Adipocyte (in vitro differentiated cells): ENCODE data around the gene ZDBF2.
"Not testable (repeated sequence)": the region's sequence is repeated elsewhere in the genome, so short reads cannot be mapped to it uniquely, and the experiment has no call there.

Experiments
- DNase-seq: peaks from one replicate; pipeline ENCODE4 v3.0.0-alpha.2; 2015; ENCODE audit warnings: low read depth
- H3K27me3 ChIP-seq: replicated peaks from 2 replicates; pipeline ENCODE4 v1.7.0; 2013; ENCODE audit warnings: mild to moderate bottlenecking, low read length, moderate library complexity; ENCODE audit not compliant: control insufficient read depth, insufficient read depth
- H3K36me3 ChIP-seq: 2 replicates; pipeline ENCODE4 v1.7.0; 2013; ENCODE audit warnings: low read length, mild to moderate bottlenecking, moderate library complexity; ENCODE audit not compliant: control insufficient read depth, insufficient read depth, severe bottlenecking
- H3K4me1 ChIP-seq: 2 replicates; pipeline ENCODE4 v1.7.0; 2013; ENCODE audit warnings: mild to moderate bottlenecking, low read length, moderate library complexity; ENCODE audit not compliant: control insufficient read depth, insufficient read depth
- H3K4me3 ChIP-seq: 2 replicates; pipeline ENCODE4 v1.7.0; 2013; ENCODE audit warnings: mild to moderate bottlenecking, low read length, moderate library complexity
- H3K9ac ChIP-seq: 2 replicates; pipeline ENCODE4 v1.7.0; 2013; ENCODE audit warnings: mild to moderate bottlenecking, low read length, moderate library complexity
- H3K9me3 ChIP-seq: 2 replicates; pipeline ENCODE4 v1.7.0; 2013; ENCODE audit warnings: mild to moderate bottlenecking, low read length, moderate library complexity; ENCODE audit not compliant: control insufficient read depth

Gene ZDBF2

DNA sequence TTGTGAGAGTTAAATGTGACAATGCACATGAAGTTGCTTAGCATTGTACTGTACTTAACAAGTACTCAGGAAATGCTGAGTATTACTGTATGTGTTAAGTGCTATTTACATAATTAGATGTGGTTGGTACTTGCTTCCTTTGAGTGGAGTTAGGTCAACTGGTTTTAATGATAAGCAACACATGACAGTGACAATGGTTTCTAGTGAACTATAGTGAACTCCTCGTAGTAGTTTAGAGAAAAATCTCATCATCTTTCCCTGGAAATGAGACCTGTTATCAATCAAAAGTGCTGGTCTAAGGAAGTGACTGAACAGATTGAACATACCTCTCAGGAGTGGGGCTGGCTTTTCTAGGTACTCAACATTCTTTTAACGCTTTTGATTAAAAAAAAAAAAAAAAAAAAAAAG is 29.2 kb upstream of the ZDBF2 start:
- Histone ChIP-seq H3K4me1 (no peaks in the 10 kb centered on the region), H3K9ac (no peak overlapping the region), H3K9me3 (no peaks in the 10 kb centered on the region), H3K4me3 (no peak overlapping the region), H3K27me3 (peaks cover 5% of the 10 kb centered on the region), H3K36me3 (no peaks in the 10 kb centered on the region)
- DNase-seq = no peak

DNA sequence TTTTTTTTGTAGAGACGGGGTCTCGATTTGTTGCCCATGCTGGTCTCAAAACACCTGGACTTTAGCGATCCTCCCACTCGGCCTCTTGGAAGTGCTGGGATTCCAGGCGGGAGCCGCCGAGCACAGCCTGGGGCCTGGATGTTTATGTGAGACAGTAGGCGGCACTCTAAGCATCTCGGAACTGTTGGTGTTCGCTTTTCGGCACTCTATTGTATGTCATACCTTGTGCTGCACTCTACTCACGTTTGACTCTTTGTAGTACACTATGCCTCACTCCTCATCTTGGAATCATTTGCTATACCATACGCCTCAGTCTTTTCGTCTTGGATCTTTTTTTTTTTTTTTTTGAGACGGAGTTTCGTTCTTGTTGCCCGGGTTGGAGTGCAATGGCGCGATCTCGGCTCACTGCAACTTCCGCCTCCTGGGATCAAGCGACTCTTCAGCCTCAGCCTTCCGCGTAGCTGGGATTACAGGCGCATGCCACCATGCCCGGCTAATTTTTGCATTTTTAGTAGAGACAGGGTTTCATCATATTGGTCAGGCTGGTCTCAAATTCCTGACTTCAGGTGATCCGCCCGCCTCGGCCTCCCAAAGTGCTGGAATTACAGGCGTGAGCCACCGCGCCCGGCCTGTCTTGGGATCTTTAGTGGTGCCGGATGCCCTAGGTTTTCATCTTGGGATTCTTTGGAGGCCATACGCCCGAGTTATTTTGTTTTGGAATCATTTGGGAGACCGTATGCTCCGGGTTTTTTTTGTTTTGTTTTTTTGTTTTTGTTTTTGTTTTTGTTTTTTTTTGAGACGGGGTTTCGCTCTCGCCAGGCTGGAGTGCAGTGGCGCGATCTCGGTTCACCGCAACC is 24.2 kb upstream of the ZDBF2 start:
- Histone ChIP-seq H3K9me3 (peaks cover 4% of the 10 kb centered on the region), H3K4me1 (no peaks in the 10 kb centered on the region), H3K36me3 (no peaks in the 10 kb centered on the region), H3K4me3 (peak overlapping the region; percentile 67), H3K27me3 (peaks cover 41% of the 10 kb centered on the region), H3K9ac (no peak overlapping the region)
- DNase-seq = peak; percentile 36

DNA sequence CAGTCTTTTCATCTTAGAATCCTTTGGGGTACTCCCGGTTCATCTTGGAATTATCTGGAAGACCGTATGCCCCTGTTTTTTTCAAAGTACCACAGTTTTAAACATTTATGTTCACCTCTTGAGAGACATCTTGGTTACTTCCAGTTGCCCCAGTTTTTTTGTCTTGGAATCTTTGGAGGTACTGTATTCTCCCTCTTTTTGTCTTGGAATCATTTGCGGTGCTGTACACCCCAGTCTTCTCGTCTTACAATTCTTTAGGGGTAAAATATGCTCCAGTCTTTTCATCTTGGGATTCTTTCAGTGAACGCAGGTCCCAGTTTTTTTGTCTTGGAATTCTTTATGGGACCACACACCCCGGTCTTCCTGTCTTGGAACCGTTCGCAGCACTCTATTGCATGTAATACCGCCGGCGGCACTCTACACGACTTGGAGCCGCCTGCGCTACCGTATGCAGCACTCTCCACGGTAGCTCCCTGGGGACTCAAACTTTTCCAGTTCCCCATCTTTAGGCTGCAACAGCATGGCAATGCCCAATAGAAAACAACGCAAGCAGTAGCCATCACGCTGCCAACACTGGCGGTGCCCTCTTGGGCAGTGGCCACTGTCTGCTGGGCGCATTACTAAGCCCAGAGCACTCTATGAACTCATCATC is 21.2 kb upstream of the ZDBF2 start:
- Histone ChIP-seq H3K36me3 (no peaks in the 10 kb centered on the region), H3K27me3 (peaks cover 58% of the 10 kb centered on the region)

DNA sequence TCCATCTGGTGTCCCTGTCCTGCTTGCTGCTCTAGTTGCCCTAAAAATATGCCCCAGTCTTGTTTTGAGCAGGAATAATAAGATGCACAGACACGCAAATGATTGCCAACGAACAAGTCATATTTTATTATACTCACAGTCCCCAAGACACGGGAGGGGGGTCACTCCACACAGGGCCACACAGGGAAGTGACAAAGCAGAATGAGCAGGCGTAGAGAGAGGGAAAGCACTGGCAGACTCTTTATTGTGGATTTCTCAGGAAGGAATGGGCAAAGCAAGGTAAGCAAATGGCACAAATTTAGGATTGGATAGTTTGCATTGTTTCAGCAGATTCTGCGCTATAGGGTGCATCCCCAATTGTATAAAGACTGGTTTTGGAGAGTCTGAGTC is 20.7 kb upstream of the ZDBF2 start:
- no peaks in the 10 kb centered on the region for H3K4me1 ChIP-seq
- peaks cover 4% of the 10 kb centered on the region for H3K9me3 ChIP-seq
- no peak overlapping the region for H3K4me3 ChIP-seq
- no peak for DNase-seq
- peaks cover 58% of the 10 kb centered on the region for H3K27me3 ChIP-seq
- no peak overlapping the region for H3K9ac ChIP-seq
- no peaks in the 10 kb centered on the region for H3K36me3 ChIP-seq

More for the DNA sequence above, 21.2 kb upstream of the ZDBF2 start:
- H3K4me1 ChIP-seq = no peaks in the 10 kb centered on the region
- H3K9me3 ChIP-seq = peaks cover 4% of the 10 kb centered on the region
- no peak for DNase-seq
- H3K9ac ChIP-seq = no peak overlapping the region
- H3K4me3 ChIP-seq = no peak overlapping the region

DNA sequence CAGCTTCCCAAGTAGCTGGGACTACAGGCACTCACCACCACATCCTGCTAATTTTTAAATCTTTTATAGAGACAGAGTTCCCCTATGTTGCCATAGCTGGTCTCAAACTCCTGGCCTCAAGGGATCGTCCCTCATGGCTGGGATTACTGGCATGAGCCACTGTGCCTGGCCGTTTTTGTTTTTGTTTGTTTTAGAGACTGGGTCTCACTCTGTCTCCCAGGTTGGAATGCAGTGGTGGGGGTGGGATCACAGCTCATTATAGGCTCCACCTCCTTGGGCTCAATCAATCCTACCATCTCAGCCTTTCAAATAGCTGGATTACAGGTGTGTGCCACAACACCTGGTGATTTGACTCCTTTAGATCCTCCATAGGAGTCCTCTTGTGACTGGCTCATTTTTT is 19.5 kb upstream of the ZDBF2 start:
- no peak for DNase-seq
- Histone ChIP-seq H3K36me3 (no peaks in the 10 kb centered on the region), H3K4me1 (no peaks in the 10 kb centered on the region), H3K9ac (no peak overlapping the region), H3K27me3 (peaks cover 66% of the 10 kb centered on the region), H3K9me3 (peaks cover 4% of the 10 kb centered on the region), H3K4me3 (no peak overlapping the region)

DNA sequence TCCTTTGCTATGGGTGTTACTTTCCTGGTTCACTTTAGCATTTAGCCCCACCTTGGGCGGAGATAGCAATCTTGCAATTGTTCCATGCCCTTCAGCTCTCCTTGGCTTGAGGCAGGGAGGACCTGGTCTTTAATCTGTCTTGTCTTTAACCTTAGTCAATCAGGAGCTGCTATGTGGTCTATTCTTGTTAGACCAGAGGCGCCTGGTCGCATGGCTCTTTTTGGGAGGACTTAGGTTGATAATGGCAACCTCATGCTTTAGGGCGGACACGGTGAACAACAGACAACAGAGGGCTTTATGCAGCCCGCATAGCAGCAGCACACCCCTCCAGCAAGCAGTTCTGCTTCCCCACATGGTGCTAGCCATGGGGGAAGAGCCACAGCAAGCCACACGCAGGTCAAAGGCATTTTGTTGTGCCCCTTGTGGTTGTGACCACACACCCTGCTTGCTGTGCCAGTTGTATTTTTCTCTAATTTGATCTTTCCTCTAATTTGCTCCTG is 17.7 kb upstream of the ZDBF2 start:
- Histone ChIP-seq H3K36me3 (no peaks in the 10 kb centered on the region), H3K9ac (no peak overlapping the region), H3K4me1 (no peaks in the 10 kb centered on the region), H3K4me3 (no peak overlapping the region), H3K27me3 (peaks cover 69% of the 10 kb centered on the region), H3K9me3 (peaks cover 2% of the 10 kb centered on the region)
- DNase-seq = no peak

DNA sequence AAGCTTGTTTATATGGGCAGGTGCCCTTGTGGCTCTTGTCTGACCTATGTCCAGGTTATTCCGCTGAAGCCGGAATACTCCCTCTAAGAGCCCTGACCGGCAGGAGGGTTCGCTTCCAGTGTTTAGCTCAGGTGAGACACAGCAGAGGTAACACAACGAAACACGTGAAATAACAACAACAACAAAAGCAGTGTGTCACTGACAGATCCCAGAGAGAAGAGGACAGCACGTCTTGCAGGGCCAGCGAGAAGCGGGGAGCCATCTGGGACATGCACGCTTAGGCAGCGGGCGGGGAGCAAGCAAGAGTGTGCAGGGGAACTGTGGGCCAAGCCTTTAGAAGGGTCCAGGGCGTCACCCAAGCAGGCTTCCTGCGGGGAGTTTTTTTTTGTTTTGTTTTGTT is 17.1 kb upstream of the ZDBF2 start:
- Histone ChIP-seq H3K9ac (no peak overlapping the region), H3K27me3 (peaks cover 68% of the 10 kb centered on the region), H3K36me3 (no peaks in the 10 kb centered on the region), H3K4me1 (no peaks in the 10 kb centered on the region), H3K9me3 (no peaks in the 10 kb centered on the region), H3K4me3 (no peak overlapping the region)
- no peak for DNase-seq

DNA sequence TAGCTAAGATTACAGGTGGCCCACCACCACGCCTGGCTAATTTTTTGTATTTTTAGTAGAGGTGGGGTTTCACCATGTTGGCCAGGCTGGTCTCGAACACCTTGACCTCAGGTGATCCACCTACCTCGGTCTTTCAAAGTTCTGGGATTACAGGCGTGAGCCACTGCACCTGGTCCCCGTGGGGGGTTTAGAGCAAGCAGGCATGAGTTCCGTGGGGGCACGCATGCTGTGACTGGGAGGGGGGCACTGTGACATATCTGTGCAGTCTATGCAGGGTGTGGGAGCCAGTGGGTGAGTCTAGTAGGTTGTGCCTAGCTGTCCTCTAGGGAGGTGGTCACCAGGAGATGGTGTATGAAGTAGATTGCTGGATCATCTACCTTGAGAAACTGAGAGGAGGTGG is 16.6 kb upstream of the ZDBF2 start:
- no peak overlapping the region for H3K9ac ChIP-seq
- no peaks in the 10 kb centered on the region for H3K36me3 ChIP-seq
- H3K4me3 ChIP-seq = no peak overlapping the region
- no peaks in the 10 kb centered on the region for H3K9me3 ChIP-seq
- DNase-seq = no peak
- H3K27me3 ChIP-seq = peaks cover 68% of the 10 kb centered on the region
- H3K4me1 ChIP-seq = no peaks in the 10 kb centered on the region

DNA sequence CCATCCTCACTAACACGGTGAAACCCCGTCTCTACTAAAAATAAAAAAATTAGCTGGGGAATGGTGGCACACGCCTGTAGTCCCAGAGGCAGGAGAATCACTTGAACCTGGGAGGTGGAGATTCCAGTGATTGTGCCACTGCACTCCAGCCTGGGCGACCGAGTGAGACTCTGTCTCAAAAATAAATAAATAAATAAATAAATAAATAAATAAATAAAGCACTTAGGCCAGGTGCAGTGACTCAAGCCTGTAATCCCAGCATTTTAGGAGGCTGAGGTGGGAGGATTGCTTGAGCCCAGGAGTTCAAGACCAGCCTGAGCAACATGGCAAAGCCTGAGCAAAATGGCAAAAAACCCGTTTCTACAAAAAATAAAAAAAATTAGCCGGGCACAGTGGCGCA is 15.8 kb upstream of the ZDBF2 start:
- H3K9ac ChIP-seq, DNase-seq, H3K4me1 ChIP-seq, H3K9me3 ChIP-seq, H3K36me3 ChIP-seq, H3K4me3 ChIP-seq: not testable (repeated sequence)
- peaks cover 68% of the 10 kb centered on the region for H3K27me3 ChIP-seq

DNA sequence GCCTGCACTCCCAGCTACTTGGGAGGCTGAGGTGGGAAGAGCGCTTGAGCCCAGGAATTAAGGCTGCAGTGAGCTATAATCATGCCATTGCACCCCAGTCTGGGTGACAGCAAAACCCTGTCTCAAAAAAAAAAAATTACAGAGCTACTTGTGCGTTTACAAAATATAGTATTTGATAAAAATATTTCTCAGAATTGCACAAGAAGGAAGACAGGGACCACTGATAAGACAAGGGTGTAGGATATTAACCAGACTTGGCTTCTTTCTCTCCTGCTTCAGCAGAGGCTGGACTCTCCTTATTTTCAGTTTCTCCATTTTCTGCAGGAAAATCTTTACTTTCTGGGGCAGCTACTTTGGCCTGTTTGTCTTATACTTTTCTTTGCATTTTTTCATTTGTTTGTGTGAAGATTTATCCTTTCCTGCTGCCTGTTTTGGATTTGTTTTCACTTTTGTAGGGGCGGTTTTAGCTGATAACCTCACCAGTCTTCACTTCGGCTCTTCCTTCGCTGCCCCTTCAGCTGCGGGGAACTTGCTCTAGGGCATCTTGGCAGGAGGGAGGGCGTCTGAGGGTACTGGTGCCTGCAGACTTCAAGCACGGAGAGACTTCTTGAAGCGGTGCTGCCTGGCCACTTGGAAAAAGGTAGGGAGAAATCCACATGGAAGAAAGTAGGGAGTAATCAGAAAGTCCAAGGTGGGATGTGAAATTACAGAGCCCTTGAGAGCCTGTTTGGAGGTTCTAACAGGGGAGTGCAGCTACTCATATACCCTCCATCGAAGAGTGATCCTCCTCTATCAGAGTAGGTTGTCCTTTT is 14.9 kb upstream of the ZDBF2 start:
- Histone ChIP-seq H3K27me3 (peaks cover 70% of the 10 kb centered on the region), H3K9me3 (no peaks in the 10 kb centered on the region), H3K4me3 (no peak overlapping the region), H3K9ac (no peak overlapping the region), H3K4me1 (no peaks in the 10 kb centered on the region), H3K36me3 (no peaks in the 10 kb centered on the region)
- no peak for DNase-seq
